HG03469 (cell line): ENCODE results near the gene ALG14.
"Not testable (repeated sequence)": the region's sequence is repeated elsewhere in the genome, so short reads cannot be mapped to it uniquely, and the experiment has no call there.

Experiments used
- ATAC-seq: cut with Tn5 transposase; IDR thresholded peaks from one replicate; pipeline ENCODE4 v1.9.1; 2021; ENCODE audit warnings: mild to moderate bottlenecking, moderate library complexity, moderate number of reproducible peaks; ENCODE audit not compliant: unreplicated experiment

ALG14 gene

GRCh38 chr1:95013950-95014574 is 58.7 kb downstream of the ALG14 start:
- no peak for ATAC-seq

GRCh38 chr1:95012389-95012788 is 60.4 kb downstream of the ALG14 start:
- no peak for ATAC-seq

GRCh38 chr1:95010158-95010557 is 62.6 kb downstream of the ALG14 start:
- no peak for ATAC-seq

- no peak for ATAC-seq
These were observed 65.1 kb downstream of the ALG14 start for GRCh38 chr1:95007687-95008086.

- no peak for ATAC-seq
These were observed 66.1 kb downstream of the ALG14 start for GRCh38 chr1:95006681-95007080.

GRCh38 chr1:95005584-95005983 is 67.2 kb downstream of the ALG14 start:
- ATAC-seq: no peak

GRCh38 chr1:95004013-95004412 is 68.7 kb downstream of the ALG14 start:
- no peak for ATAC-seq

- ATAC-seq: no peak
These were observed 69.4 kb downstream of the ALG14 start for GRCh38 chr1:95003433-95003738.

- no peak for ATAC-seq
These were observed 70.0 kb downstream of the ALG14 start for GRCh38 chr1:95002540-95003432.

- ATAC-seq: no peak
These were observed 70.6 kb downstream of the ALG14 start for GRCh38 chr1:95002164-95002539.

GRCh38 chr1:94999456-95000131 is 73.2 kb downstream of the ALG14 start:
- ATAC-seq: no peak

GRCh38 chr1:94998748-94999147 is 74.0 kb downstream of the ALG14 start:
- ATAC-seq: no peak

- no peak for ATAC-seq
These were observed 74.6 kb downstream of the ALG14 start for GRCh38 chr1:94998114-94998513.

- not testable (repeated sequence) for ATAC-seq
These were observed 77.2 kb downstream of the ALG14 start for GRCh38 chr1:94995536-94995935.

GRCh38 chr1:94994805-94995204 is 77.9 kb downstream of the ALG14 start:
- ATAC-seq: no peak

- no peak for ATAC-seq
These were observed 78.7 kb downstream of the ALG14 start for GRCh38 chr1:94993931-94994645.

GRCh38 chr1:94992863-94993563 is 79.7 kb downstream of the ALG14 start:
- ATAC-seq: no peak

GRCh38 chr1:94992161-94992560 is 80.6 kb downstream of the ALG14 start:
- ATAC-seq: no peak

- no peak for ATAC-seq
These were observed 82.8 kb downstream of the ALG14 start for GRCh38 chr1:94989911-94990473.

- ATAC-seq: no peak
These were observed 83.4 kb downstream of the ALG14 start for GRCh38 chr1:94989398-94989797.
